Measurements from ENCODE around the gene FOXP3.

DNA sequence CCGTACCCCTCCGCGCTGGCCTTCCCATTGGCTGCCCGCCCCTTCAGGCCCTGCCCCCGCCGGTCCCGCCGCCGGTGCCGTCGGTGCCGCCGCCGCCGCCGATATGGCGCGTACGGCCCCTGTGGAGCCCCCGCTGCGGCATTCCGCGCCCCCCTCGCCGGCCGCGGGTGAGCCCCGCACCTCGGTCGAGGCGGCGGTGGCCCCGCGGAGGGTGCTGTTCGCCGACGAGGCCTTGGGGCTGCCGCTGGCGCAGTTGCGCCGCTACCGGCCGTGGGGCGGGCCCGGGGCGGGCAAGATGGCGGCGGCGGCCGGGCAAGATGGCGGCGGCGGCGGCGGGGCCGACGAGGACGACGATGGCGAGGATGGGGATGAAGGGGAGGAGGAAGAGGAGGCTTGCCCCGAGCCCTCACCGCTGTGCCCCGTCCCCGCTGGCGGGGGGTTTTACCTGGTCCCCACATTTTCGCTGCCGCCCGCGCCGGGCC is 5.3 kb upstream of the FOXP3 start, which contains the start of gene PPP1R3F:
- TF ChIP-seq, protein P1, sequence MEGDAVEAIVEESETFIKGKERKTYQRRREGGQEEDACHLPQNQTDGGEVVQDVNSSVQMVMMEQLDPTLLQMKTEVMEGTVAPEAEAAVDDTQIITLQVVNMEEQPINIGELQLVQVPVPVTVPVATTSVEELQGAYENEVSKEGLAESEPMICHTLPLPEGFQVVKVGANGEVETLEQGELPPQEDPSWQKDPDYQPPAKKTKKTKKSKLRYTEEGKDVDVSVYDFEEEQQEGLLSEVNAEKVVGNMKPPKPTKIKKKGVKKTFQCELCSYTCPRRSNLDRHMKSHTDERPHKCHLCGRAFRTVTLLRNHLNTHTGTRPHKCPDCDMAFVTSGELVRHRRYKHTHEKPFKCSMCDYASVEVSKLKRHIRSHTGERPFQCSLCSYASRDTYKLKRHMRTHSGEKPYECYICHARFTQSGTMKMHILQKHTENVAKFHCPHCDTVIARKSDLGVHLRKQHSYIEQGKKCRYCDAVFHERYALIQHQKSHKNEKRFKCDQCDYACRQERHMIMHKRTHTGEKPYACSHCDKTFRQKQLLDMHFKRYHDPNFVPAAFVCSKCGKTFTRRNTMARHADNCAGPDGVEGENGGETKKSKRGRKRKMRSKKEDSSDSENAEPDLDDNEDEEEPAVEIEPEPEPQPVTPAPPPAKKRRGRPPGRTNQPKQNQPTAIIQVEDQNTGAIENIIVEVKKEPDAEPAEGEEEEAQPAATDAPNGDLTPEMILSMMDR (IDR thresholded peaks at IDR 0.05): peak in 1 of 4 experiments; percentile 4
- TF ChIP-seq POLR2A (IDR thresholded peaks at IDR 0.05): peak; percentile 63 to 70
